ENCODE data around the gene FBXO22.
"Not testable (repeated sequence)": the region's sequence is repeated elsewhere in the genome, so short reads cannot be mapped to it uniquely, and the experiment has no call there.

FBXO22 gene

DNA sequence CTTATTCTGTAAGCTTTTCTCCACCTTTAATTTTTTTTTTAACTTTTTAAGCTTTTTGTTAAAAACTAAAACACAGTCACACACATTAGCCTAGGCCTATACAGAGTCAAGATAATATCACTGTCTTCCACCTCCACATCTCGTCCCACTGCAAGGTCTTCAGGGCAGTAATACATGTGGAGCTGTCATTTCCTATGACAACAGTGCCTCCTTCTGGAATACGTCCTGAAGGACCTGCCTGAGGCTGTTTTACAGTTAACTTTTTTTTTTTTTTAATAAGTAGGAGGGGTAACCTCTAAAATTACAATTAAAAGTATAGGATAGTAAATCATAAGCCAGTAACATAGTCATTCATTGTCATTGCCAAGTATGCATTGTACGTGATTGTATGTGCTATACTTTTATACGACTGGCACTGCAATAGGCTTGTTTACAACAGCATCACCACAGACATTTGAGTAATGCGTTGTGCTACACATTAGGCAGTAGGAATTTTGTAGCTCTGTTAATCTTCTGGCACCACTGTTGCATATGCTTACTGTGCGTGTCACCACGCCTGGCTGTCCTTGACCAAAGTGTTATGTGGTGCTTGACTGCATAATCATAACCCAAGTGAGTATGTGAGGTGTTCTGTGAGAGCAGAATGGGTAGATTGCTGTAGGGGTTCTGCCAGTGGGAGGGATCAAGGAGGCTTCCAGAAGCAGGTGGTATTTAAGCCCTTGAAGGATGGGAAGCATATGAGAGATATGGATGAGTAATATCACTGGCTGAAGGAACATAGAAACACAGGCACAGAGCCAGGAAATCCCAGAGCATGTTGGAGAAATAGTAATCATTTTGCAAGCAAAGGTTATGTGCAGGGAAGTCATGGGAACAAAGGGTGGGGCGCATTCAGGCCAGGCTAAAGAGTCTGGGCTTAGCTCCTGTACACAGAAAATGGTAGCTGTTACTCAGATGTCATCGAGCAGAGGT, 18.3 kb downstream of the FBXO22 start:
- no peak for DNase-seq

DNA sequence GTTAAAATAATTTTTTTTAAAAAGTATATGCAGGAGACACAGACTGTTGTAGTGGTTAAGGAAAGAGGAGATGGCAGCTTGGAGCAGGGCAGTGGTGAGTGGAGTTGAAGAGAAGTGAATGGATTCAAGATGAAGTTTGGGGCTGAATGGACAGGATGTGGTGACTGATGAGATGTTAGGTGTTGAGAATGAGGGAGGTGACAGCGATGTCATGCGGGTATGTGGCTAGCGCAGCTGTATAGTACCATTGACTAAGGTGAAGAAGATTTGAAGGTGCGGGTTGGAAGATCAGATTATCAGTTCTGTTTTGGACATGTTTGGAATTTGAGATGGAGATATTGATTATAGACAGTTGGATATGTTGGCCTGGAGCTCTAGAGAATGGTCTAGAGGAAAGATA, 20.1 kb downstream of the FBXO22 start:
- DNase-seq = no peak

DNA sequence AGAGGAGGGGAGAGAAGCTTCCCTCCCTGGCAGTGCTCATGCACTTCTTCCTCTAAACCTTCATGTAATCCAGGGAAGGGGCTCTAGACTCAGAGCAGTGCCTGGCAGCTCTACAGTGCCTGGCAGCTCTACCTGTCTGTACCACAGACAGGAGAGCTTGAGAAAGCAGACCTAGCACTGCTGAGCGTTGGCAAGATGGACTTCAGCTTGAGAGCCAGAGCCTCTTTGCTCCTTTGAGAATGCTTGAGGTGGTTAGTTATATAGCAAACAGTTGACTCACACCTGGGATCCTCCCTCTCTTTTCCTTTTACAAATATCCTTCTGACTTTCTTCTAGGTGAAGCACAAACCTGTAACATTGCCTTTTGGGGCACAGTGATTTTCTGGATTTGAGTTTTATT, 20.9 kb downstream of the FBXO22 start:
- no peak for DNase-seq

DNA sequence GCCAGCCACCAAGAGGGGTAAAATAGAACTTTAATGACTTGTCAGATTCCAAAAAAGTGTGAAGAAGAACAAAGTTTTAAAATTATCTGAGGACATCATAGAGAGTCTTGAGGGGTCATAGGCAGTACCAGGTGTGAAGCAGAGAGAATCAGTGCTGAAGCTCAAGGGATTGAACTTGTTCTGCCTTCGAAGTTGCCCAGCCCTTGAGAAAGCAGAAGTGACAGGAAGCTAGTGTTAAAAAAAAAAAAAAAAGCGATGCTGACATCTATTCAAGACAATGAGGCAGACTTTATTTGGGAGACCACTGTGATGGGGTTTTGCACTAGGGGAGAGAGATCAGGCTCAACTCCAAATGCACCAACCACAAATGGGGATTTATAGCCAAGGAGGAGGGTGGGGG, 21.8 kb downstream of the FBXO22 start:
- DNase-seq = no peak

DNA sequence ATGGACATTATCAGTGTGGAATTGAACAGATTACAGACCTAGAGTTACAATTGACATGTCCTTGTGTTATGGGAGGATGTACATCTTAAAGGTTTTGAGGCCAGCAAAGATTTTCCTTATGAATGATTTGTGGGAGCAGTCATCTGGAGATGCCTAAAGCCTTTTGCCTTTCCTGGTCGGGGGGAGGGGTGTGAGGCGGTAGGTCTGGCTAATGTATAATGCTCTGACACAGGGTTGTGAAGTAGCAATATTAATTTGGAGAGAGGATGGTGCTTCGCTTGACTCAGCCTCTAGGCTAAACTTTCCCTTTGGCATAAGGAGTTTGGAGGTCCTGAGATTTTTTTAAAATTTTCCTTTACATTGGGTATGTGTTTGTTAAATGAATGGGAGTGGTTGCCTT, 23.3 kb downstream of the FBXO22 start:
- no peak for DNase-seq

DNA sequence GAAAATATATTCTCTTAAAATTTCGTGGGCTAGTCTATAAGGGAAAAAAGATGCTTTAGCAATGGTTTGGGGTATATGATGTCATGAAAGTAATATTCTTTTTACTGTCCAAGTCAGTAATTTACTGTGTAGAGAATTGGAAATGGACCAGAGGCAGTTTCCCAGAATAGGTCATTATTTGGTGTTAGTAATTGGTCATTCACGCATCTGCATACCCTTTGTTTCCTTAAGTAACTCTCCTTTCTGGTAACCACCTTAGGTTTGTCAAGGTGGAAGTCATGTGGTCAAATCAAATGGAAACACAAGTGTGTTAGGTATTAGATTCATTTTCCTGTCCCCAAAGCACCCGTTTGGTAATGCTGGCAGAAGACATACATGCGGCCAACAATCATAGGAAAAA, 23.9 kb downstream of the FBXO22 start:
- DNase-seq = no peak

DNA sequence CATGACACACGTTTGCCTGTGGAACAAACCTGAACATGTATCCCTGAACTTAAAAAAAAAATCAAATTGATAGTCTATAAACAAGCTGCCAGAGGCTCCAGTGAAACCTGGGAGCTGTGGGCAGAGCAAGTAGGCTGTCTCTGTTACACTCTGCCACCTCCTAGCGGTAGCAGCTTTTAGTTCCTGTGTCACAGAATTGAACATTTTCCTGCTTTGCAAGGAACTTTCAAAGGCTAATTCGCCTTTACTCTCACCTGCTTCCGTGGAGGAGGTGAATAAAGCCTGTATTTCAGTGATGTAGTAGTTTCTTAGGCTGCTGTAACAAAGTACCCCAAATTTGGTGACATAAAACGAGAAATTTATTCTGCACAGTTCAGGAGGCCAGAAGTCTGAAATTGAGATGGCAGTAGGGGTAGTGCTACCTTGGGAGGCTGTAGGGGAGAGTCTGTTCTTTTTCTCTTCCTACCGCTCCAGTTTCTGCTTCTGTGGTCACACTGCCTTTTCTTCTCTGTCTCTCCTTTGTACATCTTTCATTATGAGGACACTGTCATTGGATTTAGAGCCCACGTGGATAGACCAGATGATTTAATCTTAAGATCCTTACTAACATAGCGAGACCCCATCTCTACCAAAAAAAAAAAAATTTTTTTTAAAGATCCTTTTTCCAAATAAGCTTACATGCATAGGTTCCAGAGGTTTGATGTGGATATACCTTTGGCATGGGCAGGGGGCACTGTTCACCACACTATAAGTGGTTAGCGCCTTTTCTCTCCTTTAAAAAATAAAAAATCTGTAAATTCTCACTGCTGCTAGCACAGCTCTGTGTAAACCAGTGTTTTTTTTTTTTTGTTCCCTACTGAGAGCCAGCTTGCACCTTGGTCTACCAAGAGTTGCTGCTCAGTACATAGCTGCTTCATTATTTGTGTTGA, 25.3 kb downstream of the FBXO22 start:
- no peak for DNase-seq

DNA sequence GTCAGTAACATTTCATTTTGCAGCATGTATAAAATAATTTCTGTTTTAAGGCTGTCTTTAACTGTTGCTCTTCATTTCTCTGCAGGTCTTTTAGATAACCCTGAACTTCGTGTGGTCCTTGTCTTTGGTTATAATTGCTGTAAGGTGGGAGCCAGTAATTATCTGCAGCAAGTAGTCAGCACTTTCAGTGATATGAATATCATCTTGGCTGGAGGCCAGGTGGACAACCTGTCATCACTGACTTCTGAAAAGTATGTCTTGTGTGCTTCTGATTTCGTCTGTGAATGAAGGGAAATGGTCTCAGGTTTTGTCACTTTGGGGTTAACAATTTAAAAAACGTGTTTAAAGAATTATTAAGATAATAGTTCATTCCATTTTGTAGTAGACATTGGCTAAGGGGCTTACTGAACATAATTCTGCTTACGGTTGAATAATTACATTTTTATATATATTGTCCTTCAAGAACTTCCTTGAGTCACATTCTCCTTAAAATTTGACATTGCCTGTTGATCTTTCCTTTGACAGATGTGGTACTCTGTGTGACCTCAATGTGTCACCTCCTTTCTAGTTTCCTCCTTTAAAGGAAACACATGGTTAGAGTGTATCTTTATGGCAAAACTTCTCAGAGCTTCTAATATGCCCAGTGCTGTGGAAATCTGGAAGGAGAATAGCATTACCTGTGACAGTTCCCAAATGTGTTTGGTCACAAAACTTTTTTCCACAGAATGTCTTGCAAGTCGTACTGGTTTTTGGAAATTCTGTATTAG, 26.3 kb downstream of the FBXO22 start:
- DNase-seq = no peak

DNA sequence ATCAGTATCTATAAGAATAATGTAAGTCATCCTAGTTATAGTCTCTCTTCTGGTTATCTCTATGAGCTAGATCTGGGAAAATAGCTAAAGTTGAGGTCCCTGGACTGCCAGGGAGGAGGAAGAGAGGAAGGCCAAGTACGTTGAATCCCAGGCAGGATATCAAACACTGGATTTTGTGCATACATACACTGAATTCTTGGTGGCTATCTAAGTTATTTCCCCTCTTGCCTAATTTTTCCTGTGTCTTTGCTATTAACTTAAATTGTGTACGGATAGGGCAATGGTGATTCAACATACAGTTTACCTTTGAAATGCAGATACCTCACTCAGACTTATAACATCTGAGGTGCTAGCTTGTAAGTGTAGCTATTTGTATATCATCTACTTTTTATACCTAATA, 27.2 kb downstream of the FBXO22 start:
- DNase-seq = no peak

DNA sequence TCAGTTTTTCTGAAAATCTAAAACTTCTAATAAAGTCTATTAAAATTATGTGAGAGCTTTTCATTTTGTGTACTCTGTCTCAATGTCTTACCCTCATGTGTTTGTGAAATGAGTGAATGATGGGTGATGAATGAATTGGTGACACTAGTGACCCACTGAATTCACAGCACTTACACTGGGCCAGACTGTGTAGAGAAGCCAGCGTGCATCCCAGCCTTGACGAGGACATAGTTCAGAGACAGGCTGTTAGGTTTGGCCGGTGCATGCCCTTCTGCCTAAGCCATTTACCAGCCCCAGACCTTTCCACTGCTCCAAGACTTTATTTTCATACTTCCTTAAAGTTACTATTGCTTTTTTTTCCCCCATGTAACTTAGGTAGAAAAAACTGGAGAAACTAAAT, 38.8 kb downstream of the FBXO22 start:
- DNase-seq = no peak

DNA sequence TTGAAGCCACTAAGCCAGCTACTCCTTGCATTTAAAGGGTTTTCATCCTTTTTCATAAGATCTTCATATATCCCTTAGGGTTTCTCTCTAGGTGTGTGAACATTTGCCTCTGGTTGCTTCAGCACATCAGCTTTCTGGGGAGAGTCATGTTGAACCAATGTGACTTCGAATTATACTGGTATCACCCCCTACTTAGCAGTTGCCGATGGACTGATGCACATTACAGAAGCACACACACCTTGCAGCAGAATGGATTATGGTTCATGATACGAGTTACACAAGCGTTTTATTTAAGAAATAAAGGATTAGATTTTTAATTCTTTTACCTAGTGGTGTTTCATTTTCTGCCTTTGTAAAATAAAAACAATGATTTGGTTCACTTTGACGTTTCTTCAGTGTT, 39.6 kb downstream of the FBXO22 start:
- DNase-seq = no peak

DNA sequence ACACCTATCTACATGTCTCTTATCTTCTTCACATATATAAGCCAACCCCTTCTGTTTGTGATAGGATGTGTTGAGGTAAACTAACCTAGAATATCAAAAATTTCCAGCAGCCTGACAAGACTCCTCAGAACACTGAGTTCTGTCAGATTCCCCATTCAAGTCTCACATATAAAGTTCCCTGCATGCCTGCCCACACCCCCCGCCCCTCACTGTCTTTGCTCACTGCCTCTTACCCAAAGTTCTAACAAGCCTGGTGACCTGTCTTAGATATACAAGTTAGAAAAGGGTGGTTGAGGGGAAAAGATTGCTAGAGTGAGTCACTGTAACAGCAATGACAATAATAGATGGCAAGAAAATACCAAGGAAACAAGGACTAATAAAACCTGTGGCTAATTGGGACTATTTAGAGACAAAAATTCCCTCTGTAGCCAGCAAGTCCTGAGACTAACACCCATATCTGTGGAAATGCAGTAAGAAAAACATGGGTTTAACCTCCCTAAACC, 40.1 kb downstream of the FBXO22 start:
- DNase-seq = no peak

DNA sequence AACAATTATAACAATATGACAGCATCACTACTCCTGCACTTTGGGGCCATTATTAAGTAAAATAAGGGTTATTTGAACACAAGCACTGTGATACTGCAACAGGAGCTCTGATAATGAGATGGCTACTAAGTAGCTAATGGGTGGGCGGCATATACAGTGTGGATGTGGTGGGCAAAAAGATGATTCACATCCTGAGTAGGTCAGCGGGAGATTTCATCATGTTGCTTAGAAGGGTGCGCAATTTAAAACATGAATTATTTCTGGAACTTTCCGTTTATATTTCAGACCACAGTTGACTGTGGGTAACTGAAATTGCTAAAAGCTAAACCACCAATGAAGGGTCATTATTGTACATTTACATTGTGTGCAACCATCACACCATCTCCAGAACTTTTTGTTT, 42.3 kb downstream of the FBXO22 start:
- no peak for DNase-seq

DNA sequence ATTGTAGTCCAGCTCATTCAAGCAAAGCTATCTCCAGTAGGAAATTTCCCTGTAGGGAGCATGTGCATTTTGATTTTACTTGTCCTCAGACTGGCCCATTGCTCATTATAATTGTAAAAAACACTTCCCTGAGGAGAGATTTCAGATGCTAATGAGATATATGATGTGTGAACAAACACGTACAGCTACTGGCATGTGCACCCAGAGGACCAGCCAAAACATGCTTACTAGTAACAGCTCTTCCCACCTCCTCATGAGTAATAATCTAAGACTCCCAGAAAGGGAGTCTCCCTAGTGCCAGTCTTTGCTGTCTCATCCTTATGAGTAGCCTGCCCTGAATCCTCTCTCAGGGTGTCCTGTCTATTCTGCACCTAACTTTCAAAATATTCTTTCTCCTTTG, 43.4 kb downstream of the FBXO22 start:
- no peak for DNase-seq

DNA sequence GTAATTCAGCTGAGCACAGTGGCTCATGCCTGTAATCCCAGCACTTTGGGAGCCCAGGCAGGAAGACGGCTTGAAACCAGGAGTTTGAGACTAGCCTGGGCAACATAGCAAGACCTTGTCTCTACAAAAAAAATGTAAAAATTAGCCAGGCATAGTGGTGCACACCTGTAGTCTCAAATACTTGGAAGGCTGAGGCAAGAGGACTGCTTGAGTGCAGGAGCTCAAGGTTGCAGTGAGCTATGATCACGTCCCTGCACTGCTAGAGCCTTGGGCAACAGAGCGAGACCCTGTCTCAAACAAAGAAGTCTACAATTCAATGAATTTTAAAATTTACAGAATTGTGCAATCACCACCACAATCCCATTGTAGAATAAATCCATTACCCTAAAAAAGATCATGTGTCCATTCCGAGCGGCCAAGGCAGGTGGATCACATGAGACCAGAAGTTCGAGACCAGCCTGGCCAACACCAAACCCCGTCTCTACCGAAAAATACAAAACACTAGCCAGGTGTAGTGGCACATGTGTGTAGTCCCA, 45.2 kb downstream of the FBXO22 start:
- DNase-seq = no peak

DNA sequence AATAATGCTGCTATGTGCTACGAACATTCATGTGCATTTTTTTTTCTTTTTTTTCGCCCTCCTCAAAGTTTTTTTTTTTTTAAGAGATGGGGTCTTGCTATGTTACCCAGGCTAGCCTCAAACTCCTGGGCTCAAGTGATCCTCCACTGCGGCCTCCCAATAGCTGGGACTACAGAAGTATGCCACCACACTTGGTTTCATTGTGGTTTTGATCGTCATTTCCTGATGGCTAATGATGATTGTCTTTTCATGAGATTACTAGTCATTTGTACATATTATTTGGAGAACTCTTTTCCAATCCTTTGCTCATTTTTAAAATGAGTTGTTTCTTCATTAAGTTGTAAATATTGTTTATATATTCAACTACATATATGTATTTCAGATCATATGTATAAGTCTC, 48.8 kb downstream of the FBXO22 start:
- DNase-seq = no peak

DNA sequence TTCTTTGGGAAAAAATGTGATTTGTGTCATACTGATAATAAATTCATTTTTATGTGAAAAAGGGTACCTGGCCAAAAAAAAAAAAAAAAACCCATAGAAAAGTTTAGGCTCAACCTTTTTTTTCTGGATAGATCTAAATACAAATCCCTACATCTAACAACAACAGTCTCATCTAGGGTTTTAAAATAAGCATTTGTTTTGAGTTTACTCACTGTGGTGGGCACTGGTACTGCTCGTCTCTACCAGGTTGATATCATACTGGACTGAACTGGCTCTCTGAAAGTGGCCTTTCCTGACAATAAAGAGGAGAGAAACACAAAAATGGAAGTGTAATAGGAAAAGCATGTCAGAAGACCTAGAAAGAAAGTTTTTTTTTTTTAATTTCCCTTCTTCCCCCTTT, 52.0 kb downstream of the FBXO22 start:
- no peak for DNase-seq

DNA sequence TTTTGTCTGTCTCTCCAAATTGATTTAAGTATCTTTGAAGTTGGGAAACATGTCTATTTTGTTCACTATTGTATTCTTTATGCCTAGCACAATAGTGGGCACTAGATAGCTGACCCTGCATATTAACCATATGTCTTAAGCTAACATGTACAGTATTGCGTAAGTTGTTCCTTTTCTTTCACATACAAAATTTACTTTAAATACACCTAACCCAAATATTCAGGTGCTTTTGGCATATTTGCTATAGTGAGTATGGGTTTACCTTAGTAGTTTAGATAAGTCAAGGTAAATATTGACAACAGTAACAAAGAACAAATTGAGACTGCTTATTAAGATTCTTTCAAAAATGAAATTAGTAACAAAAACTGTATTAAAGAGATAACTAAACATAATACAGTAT, 57.7 kb downstream of the FBXO22 start:
- no peak for DNase-seq

DNA sequence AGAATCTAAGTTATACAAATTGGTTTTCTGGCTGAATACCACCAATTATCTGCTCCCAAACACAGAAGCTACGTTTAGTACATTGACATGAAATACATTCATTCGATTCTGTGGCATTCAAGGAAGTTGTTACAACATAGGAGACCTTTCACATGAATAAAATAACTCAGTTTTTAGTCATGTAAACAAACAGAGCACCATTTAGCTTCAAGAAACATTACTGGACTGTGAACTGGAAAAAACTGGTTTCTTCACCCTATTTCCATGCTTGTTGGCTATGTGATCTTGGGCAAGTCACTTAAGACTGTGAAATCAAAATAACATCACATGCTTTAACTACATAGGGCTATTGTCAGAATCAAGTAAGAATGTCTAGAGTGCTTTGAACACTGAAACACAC, 62.4 kb downstream of the FBXO22 start:
- DNase-seq = no peak

DNA sequence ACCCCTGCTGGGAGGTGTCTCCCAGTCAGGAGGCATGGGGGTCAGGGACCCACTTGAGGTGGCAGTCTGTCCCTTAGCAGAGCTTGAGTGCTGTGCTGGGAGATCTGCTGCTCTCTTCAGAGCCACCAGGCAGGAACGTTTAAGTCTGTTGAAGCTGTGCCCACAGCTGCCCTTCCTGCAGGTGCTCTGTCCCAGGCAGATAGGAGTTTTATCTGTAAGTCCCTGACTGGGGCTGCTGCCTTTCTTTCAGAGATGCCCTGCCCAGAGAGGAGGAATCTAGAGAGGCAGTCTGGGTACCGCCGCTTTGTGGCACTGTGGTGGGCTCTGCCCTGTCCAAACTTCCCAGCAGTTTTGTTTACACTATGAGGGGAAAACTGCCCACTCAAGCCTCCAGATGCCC, 73.1 kb downstream of the FBXO22 start:
- not testable (repeated sequence) for DNase-seq

DNA sequence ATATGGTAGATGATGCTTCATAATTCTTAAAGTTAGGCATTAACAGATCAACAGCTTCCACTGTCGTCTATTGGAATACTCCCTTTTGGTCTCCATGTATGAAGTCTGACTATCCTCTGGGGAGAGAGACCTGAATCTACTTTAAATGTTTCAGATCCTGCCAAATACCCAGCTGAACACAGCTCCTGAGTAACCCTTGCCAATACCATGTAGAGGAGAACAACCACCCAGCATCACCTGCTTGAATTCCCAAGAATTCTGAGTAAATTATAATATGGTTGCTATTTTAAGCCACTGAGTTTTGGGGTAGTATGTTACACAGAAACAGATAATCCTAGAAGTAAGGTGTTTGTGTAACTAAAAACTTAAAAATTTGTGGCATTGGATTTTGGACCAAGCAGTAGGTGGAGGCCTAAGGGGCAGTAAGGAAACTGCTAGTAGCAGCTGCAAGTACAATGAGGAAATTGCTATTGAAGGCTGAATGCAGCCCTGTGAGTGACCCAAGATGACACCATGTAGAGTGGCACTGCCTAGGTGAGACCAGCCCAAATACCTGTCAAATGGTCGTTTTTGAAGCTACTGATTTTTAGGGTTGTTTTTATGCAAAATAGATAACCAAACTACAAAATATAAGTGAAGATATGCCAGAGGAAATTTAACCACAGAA, 77.6 kb downstream of the FBXO22 start:
- no peak for DNase-seq

DNA sequence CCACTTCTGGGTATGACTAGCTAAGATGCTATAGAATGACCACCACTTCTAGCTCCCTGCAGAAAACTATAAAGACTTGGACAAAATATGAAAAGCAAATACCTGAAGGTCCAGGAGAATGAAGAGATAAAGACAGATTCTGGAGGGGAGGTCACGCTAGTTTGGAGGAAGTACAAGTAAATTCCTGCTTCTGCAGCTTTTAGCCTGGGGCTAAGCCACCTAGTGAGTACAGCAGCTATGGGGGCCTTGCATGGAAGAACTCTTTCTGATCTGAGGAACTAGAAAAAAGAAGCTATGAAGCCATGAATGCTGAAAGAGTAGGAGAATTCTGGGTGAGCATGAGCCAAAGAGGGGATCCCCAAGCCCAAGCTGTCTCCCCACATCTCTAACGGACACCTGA, 78.8 kb downstream of the FBXO22 start:
- DNase-seq = no peak
